ENCODE results near the gene ZNF614. TPM values are rescaled to one million over a fixed set of nuclear protein-coding genes. Genes with fewer than 3 reads are reported as not detected.
A peak's percentile ranks its signal among the peaks of the same experiment; 100 is the strongest.
"Not testable (repeated sequence)": the region's sequence is repeated elsewhere in the genome, so short reads cannot be mapped to it uniquely, and the experiment has no call there.

ZNF614 gene
- total RNA-seq: 1 to 10 TPM; 6.8 to 9.4 TPM
- long read RNA-seq, full-length matches to known transcripts: 9 of 9 reads
- long read RNA-seq, partial matches to known transcripts: 0 of 9 reads
- long read RNA-seq, other reads (novel, unspliced or antisense): 0 of 9 reads

GRCh38 chr19:52028027-52028779, at the start of gene ZNF614:
ZNF614 (minus strand) TSS chr19:52028379; CDS start chr19:52025745, 2,634 bp downstream.
- DNase-seq (peak; percentile 92), ATAC-seq (peak; percentile 99)
- intact Hi-C loops (cut with DNase I): no loop called here

GRCh38 chr19:52070496-52070895, 42.3 kb upstream of the ZNF614 start:
- intact Hi-C loops (cut with DNase I): no loop called here
- ATAC-seq: no peak
- no peak for DNase-seq

- no peak for ATAC-seq
- DNase-seq: no peak
- intact Hi-C loops (cut with DNase I): no loop called here
Measured at GRCh38 chr19:52069653-52070052, 41.5 kb upstream of the ZNF614 start.

GRCh38 chr19:52066258-52066863, 38.2 kb upstream of the ZNF614 start:
- DNase-seq (no peak), ATAC-seq (no peak)
- intact Hi-C loops (cut with DNase I): no loop called here

GRCh38 chr19:52065399-52065798, 37.2 kb upstream of the ZNF614 start:
- ATAC-seq (no peak), DNase-seq (no peak)
- intact Hi-C loops (cut with DNase I): no loop called here

GRCh38 chr19:52056480-52056879, 28.3 kb upstream of the ZNF614 start:
- ATAC-seq; DNase-seq; intact Hi-C loops (cut with DNase I): not testable (repeated sequence)

- DNase-seq; intact Hi-C loops (cut with DNase I); ATAC-seq: not testable (repeated sequence)
Measured at GRCh38 chr19:52051736-52052135, 23.6 kb upstream of the ZNF614 start.

- intact Hi-C loops (cut with DNase I): no loop called here
- DNase-seq (peak; percentile 97), ATAC-seq (peak; percentile 98 to 99)
Measured at GRCh38 chr19:52048555-52049501, 20.6 kb upstream of the ZNF614 start, which contains the start of gene ZNF432. ZNF432 (minus strand) TSS chr19:52048838; CDS start chr19:52046868, 1,970 bp downstream.

GRCh38 chr19:52039169-52039568, 11.0 kb upstream of the ZNF614 start:
- intact Hi-C loops (cut with DNase I): no loop called here
- no peak for DNase-seq
- no peak for ATAC-seq

- no peak for ATAC-seq
- intact Hi-C loops (cut with DNase I): no loop called here
Measured at GRCh38 chr19:52034051-52034728, 6.0 kb upstream of the ZNF614 start.

GRCh38 chr19:52028780-52029123, 573 bp upstream of the ZNF614 start:
- DNase-seq (no peak), ATAC-seq (peak; percentile 15 to 45)
- intact Hi-C loops (cut with DNase I): no loop called here

More at GRCh38 chr19:52034051-52034728, 6.0 kb upstream of the ZNF614 start:
- no peak for DNase-seq

- ATAC-seq; intact Hi-C loops (cut with DNase I); DNase-seq: not testable (repeated sequence)
Measured at GRCh38 chr19:52026255-52026990, 1.8 kb downstream of the ZNF614 start.

- DNase-seq; intact Hi-C loops (cut with DNase I); ATAC-seq: not testable (repeated sequence)
Measured at GRCh38 chr19:52024478-52024877, 3.7 kb downstream of the ZNF614 start.

GRCh38 chr19:52022193-52022592, 6.0 kb downstream of the ZNF614 start:
- DNase-seq (no peak), ATAC-seq (no peak)
- intact Hi-C loops (cut with DNase I): no loop called here

- DNase-seq: no peak
- no peak for ATAC-seq
- intact Hi-C loops (cut with DNase I): no loop called here
Measured at GRCh38 chr19:52020506-52020905, 7.7 kb downstream of the ZNF614 start.

GRCh38 chr19:52010674-52011073, 17.5 kb downstream of the ZNF614 start:
- intact Hi-C loops (cut with DNase I): no loop called here
- no peak for DNase-seq
- no peak for ATAC-seq

GRCh38 chr19:52007806-52008557, 20.2 kb downstream of the ZNF614 start, which contains the start of gene ZNF615:
ZNF615 (minus strand) TSS chr19:52008211; CDS start chr19:52003711, 4,500 bp downstream.
- peak; percentile 93 for DNase-seq
- intact Hi-C loops (cut with DNase I): no loop called here
- peak; percentile 99 to 100 for ATAC-seq
